Tibial nerve (tissue), 4 donors: ENCODE results near the gene PRAC2. TPM values are rescaled to one million over a fixed set of nuclear protein-coding genes. Genes with fewer than 3 reads are reported as not detected.

ENCODE experiments used
- DNase-seq, 2 donors: peaks; one replicate each; pipeline ENCODE4 v3.0.0-alpha.2; 2019; ENCODE audit warnings: low spot score in 2 of 2
- H3K27ac ChIP-seq, 4 donors: fragments of 200-600 bp; sonication (generic) in 3 of 4; one replicate each; pipeline ENCODE4 v1.5.1; 2017 to 2019; ENCODE audit warnings: mild to moderate bottlenecking in 1 of 4
- H3K27me3 ChIP-seq, 2 donors: fragments of 200-600 bp; sonication (generic) in 1 of 2; one replicate each; pipeline versions ENCODE4 v1.5.1 to v1.6.0; 2017 to 2019
- H3K36me3 ChIP-seq, 3 donors: fragments of 200-600 bp; sonication (generic); one replicate each; pipeline ENCODE4 v1.5.1; 2018 to 2019
- H3K4me1 ChIP-seq, 4 donors: fragments of 200-600 bp; sonication (generic) in 3 of 4; one replicate each; pipeline ENCODE4 v1.5.1; 2017 to 2019
- H3K4me3 ChIP-seq, 4 donors: fragments of 200-600 bp; sonication (generic) in 3 of 4; one replicate each; pipeline ENCODE4 v1.5.1; 2017 to 2019; ENCODE audit warnings: mild to moderate bottlenecking in 1 of 4, moderate library complexity in 1 of 4
- H3K9me3 ChIP-seq, 4 donors: fragments of 200-600 bp; sonication (generic) in 3 of 4; one replicate each; pipeline ENCODE4 v1.5.1; 2017 to 2019
- EP300 ChIP-seq, 2 donors: sonication (generic); formaldehyde crosslinking; IDR thresholded peaks; one replicate each; pipeline ENCODE4 v1.6.1; 2017; ENCODE audit warnings: antibody characterized with exemption in 2 of 2, mild to moderate bottlenecking in 1 of 2
- POLR2A ChIP-seq, 2 donors: fragments of 450-650 bp; IDR thresholded peaks; one replicate each; pipeline ENCODE4 v1.6.1; 2017; ENCODE audit warnings: antibody characterized with exemption in 2 of 2, mild to moderate bottlenecking in 2 of 2, moderate library complexity in 2 of 2
- WGBS, 2 donors: methylation state at CpG; one replicate each; pipeline ENCODE4 v1.1.5; 2018; 5-methylcytosine and 5-hydroxymethylcytosine counted together
- small RNA-seq: library from RNA; depleted of rRNA; stranded (forward); fragments of <200 nt; gene quantifications from one replicate; pipeline ENCODE3, GENCODE V24; 2016
- total RNA-seq, 4 donors: library from RNA; depleted of rRNA; stranded (reverse); fragments of >200 nt; gene quantifications; one replicate each; pipeline ENCODE4 v1.1.0, GENCODE V29; 2016
- TF ChIP-seq, protein P1 (sequence below), 5 experiments: fragments of 200-600 bp in 3 of 5; fragments of 450-650 bp in 2 of 5; sonication (generic) in 3 of 5; IDR thresholded peaks; one replicate each; pipeline ENCODE4 v1.5.1; 2016 to 2019; ENCODE audit warnings: antibody characterized with exemption in 5 of 5, mild to moderate bottlenecking in 3 of 5, moderate library complexity in 2 of 5

Gene PRAC2
- total RNA-seq, 4 donors from 2014 or later: not detected

DNA sequence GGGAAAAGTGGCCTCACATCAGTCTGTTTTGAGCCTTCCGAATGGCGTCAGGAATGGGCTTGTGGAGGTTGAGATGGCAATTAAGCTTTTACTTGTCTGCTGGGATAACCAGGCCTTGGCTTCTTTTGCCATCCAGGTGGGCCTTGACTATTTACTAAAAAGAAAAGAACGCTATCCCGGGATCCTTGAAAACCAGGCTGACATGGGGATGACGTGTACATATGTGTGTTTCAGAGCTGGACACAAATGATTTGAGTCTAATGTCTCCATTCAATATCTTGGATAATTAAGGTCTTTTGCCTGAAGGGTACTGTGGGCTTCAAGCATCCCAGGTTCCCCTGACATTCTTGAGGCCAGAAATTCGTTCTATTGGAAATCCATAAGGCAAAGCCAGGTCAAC, 38.1 kb downstream of the PRAC2 start:
- Histone ChIP-seq H3K4me3 (no peak overlapping the region), H3K27ac (no peak overlapping the region), H3K4me1 (no peaks in the 10 kb centered on the region), H3K9me3 (no peaks in the 10 kb centered on the region), H3K36me3 (no peaks in the 10 kb centered on the region), H3K27me3 (peaks cover 0 to 88% of the 10 kb centered on the region in 2 donors)
- 73 to 77% methylated on average over 6 of the region's 6 CpGs for WGBS, 2 donors
- no peak for TF ChIP-seq EP300 (IDR thresholded peaks at IDR 0.05)
- TF ChIP-seq, protein P1, sequence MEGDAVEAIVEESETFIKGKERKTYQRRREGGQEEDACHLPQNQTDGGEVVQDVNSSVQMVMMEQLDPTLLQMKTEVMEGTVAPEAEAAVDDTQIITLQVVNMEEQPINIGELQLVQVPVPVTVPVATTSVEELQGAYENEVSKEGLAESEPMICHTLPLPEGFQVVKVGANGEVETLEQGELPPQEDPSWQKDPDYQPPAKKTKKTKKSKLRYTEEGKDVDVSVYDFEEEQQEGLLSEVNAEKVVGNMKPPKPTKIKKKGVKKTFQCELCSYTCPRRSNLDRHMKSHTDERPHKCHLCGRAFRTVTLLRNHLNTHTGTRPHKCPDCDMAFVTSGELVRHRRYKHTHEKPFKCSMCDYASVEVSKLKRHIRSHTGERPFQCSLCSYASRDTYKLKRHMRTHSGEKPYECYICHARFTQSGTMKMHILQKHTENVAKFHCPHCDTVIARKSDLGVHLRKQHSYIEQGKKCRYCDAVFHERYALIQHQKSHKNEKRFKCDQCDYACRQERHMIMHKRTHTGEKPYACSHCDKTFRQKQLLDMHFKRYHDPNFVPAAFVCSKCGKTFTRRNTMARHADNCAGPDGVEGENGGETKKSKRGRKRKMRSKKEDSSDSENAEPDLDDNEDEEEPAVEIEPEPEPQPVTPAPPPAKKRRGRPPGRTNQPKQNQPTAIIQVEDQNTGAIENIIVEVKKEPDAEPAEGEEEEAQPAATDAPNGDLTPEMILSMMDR (IDR thresholded peaks at IDR 0.05): no peak
- no peak for DNase-seq

DNA sequence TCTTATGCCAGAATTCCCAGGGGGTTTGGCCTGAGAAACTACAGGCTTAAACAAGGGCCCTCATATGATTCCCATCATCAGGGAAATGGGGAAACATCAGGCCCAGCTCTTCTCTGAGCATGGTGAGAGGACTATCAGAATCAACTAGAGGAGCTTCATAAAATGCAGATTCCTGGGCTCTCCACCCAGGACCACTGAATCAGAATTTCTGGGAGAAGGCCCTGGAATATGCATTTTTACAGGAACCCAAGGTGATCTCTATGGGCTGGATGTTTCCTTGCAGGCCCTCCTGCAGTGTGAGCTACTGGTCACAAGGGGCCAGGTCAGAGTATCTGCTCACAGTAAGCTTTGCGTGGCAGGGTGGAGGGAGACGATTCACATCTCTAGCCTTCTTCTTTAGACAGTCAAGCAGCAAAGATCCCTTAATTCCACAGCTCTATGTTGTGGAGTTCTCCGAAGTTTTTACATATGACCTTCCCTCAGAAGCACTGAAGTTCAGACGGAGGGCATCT, 44.3 kb downstream of the PRAC2 start:
- Histone ChIP-seq H3K36me3 (no peaks in the 10 kb centered on the region), H3K9me3 (no peaks in the 10 kb centered on the region), H3K27ac (no peak overlapping the region), H3K27me3 (peaks cover 0 to 50% of the 10 kb centered on the region in 2 donors), H3K4me3 (no peak overlapping the region), H3K4me1 (no peaks in the 10 kb centered on the region)
- WGBS, 2 donors: 68 to 78% methylated on average over 4 of the region's 4 CpGs
- DNase-seq: no peak
- TF ChIP-seq EP300 (IDR thresholded peaks at IDR 0.05) (no peak), POLR2A (IDR thresholded peaks at IDR 0.05) (no peak)
- TF ChIP-seq, protein P1 (IDR thresholded peaks at IDR 0.05): no peak

DNA sequence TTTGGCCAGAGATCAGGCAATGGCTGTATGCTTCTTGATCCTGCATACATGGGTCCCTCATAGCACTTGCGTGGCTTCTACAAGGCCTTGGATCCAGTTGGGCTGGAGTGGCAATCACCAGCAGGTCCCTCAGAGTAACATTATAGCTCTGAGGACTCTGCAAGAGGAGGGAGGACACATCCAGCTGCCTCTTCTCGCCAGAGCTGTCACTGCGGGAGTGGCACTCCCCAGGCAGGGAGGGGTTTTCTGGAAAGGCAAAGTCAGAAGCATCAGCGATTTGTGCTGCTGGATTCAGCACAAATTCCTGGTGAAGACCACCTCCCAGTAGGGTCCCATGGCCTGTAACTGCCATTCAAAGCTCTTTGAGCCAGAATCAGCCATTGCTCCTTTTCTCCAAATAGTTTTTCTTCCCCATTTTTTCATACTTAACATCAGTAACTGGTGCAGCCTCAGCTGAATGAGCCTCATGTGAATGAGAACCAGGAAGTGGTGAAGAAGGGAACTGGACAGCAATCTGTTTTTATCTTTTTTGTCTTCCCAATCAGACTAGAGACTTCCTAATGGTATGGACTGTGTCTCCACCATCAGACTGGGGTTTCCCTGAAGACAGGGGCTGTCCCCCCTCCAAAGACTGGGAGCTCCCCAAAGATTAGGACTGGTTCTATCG, 46.2 kb downstream of the PRAC2 start:
- TF ChIP-seq EP300 (IDR thresholded peaks at IDR 0.05): no peak
- H3K36me3 ChIP-seq: no peaks in the 10 kb centered on the region
- no peaks in the 10 kb centered on the region for H3K9me3 ChIP-seq
- no peak overlapping the region for H3K4me3 ChIP-seq
- H3K27me3 ChIP-seq: peaks cover 0 to 39% of the 10 kb centered on the region in 2 donors
- no peak for DNase-seq
- WGBS, 2 donors: 81 to 91% methylated on average over 5 of the region's 5 CpGs
- H3K27ac ChIP-seq: no peak overlapping the region
- H3K4me1 ChIP-seq: no peaks in the 10 kb centered on the region

DNA sequence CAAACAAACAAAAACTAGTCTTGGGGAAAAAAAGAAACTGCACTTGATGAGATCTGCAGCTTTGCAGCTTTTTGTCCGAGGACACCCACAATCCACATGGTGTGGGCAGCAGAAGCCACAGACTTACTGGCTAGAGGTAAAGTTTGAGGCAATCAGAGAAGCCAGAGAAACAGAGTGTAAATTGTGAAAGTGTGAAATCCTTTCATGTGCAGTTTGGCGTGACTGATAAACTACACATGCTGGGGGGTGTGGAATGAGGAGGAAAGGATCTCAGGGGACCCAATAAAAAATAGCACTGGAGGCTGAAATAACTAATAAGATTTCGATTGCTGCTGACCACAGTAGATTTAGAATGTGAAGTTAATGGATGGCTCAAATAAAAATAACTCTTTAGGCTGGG, 48.0 kb downstream of the PRAC2 start:
- Histone ChIP-seq H3K4me3 (no peak overlapping the region), H3K9me3 (peaks cover 0 to 8% (median 0%) of the 10 kb centered on the region in 4 donors), H3K36me3 (no peaks in the 10 kb centered on the region), H3K27ac (no peak overlapping the region), H3K4me1 (no peaks in the 10 kb centered on the region), H3K27me3 (peaks cover 0 to 30% of the 10 kb centered on the region in 2 donors)
- 36 to 42% methylated on average over 3 of the region's 3 CpGs for WGBS, 2 donors
- TF ChIP-seq EP300 (IDR thresholded peaks at IDR 0.05) (no peak), POLR2A (IDR thresholded peaks at IDR 0.05) (no peak)
- TF ChIP-seq, protein P1 (IDR thresholded peaks at IDR 0.05): no peak
- DNase-seq: no peak

DNA sequence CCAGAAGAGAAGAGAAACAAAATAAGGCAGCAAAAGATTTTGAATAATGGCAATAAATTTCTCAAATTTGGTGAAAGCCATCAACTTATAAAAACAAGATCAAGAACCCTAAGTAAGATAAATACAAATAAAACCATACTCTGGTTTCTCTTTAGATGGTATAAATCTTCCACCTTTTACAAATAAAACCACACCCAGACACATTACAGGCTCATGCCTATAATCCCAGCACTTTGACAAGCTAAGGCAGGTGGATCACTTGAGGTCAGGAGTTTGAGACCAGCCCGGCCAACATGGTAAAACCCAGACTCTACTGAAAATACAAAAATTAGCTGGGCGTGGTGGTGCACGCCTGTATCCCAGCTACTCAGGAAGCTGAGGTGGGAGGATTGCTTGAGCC, 50.3 kb downstream of the PRAC2 start:
- Histone ChIP-seq H3K4me3 (no peak overlapping the region), H3K4me1 (no peaks in the 10 kb centered on the region), H3K9me3 (peaks cover 0 to 11% (median 0%) of the 10 kb centered on the region in 4 donors), H3K27ac (no peak overlapping the region), H3K27me3 (peaks cover 0 to 26% of the 10 kb centered on the region in 2 donors), H3K36me3 (no peaks in the 10 kb centered on the region)
- DNase-seq: no peak
- 87 to 89% methylated on average over 3 of the region's 3 CpGs for WGBS, 2 donors
- TF ChIP-seq, protein P1 (IDR thresholded peaks at IDR 0.05): no peak
- no peak for TF ChIP-seq POLR2A (IDR thresholded peaks at IDR 0.05)
- TF ChIP-seq EP300 (IDR thresholded peaks at IDR 0.05): no peak

Small RNA genes lying within 50 kb of the gene (small RNA-seq; reads per million reads assigned to genes)
- not detected for gene AC091179.2
- gene COX6B1P2: not detected
- gene MIR3185: not detected
- not detected for gene RF02132
- gene RF02133: not detected
- not detected for gene RN7SL125P

Other genes starting within 250 kb of the PRAC2 start
- gene HOXB1, start 192.2 kb upstream of the PRAC2 start, total RNA-seq: not detected
- gene HOXB2, start 178.1 kb upstream of the PRAC2 start, total RNA-seq: 10 to 100 TPM in 3 of 4 donors, 1 to 10 TPM in 1; 6.9 to 29.3 (median 19.2) TPM
- gene HOXB4, start 144.8 kb upstream of the PRAC2 start, total RNA-seq: 1 to 10 TPM; 1.2 to 3.5 (median 2.0) TPM
- 10 to 100 TPM in 2 of 4 donors, 1 to 10 TPM in 2; 3.7 to 14.1 (median 9.4) TPM for gene HOXB3, start 132.9 kb upstream of the PRAC2 start, total RNA-seq
- 1 to 10 TPM in 2 of 4 donors, not detected in 2; 1.6 to 1.8 TPM for gene HOXB5, start 129.4 kb upstream of the PRAC2 start, total RNA-seq
- 1 to 10 TPM in 3 of 4 donors, under 1 TPM in 1; 0.66 to 5.1 (median 2.9) TPM for gene HOXB6, start 118.2 kb upstream of the PRAC2 start, total RNA-seq
- gene HOXB7, start 112.2 kb upstream of the PRAC2 start, total RNA-seq: 1 to 10 TPM; 1.8 to 4.0 (median 2.3) TPM
- gene HOXB8, start 107.9 kb upstream of the PRAC2 start, total RNA-seq: under 1 TPM in 2 of 4 donors, not detected in 2; 0.66 to 0.90 TPM
- gene HOXB9, start 96.8 kb upstream of the PRAC2 start, total RNA-seq: under 1 TPM in 2 of 4 donors, not detected in 2; 0.21 to 0.30 TPM
- not detected for gene PRAC1, start 667 bp upstream of the PRAC2 start, total RNA-seq
- not detected for gene HOXB13, start 5.6 kb downstream of the PRAC2 start, total RNA-seq
- gene TTLL6, start 94.0 kb downstream of the PRAC2 start, total RNA-seq: 1 to 10 TPM in 2 of 4 donors, under 1 TPM in 2; 0.21 to 4.8 (median 0.99) TPM
- gene CALCOCO2, start 107.8 kb downstream of the PRAC2 start, total RNA-seq: 100 to 1,000 TPM; 167 to 302 (median 232) TPM
- gene ATP5MC1, start 169.6 kb downstream of the PRAC2 start, total RNA-seq: 100 to 1,000 TPM in 1 of 4 donors, 10 to 100 TPM in 3; 71.4 to 103 (median 89.7) TPM
- 10 to 100 TPM; 51.0 to 63.8 (median 56.8) TPM for gene UBE2Z, start 185.2 kb downstream of the PRAC2 start, total RNA-seq
- gene SNF8, start 221.7 kb downstream of the PRAC2 start, total RNA-seq: 100 to 1,000 TPM in 1 of 4 donors, 10 to 100 TPM in 3; 36.9 to 107 (median 75.6) TPM
- gene GIP, start 245.4 kb downstream of the PRAC2 start, total RNA-seq: not detected